ENCODE results near the gene PDE1C.

DNA sequence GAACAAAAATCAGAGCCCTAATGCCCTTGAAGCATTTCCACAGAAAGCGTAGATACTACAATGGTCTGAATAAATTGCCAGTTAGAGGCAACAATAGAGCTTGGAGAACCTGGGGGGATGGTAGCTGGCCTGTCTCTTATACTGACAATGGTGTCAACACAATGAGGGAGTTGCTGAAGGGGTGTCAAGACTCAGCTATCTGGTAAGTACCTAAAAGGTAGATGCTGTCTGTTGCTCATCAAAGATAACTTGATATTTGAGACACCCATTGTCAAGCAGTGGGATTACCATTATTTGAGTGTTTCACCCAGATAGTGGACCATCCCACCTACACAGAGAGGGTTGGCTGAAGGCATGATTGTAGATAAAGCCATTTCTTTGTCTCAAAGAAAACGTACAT lies 72.8 kb downstream of the PDE1C start:
- no peak for TF ChIP-seq NFIC (IDR thresholded peaks at IDR 0.05; ENCODE audit: borderline replicate concordance)
- no peak for TF ChIP-seq POLR2AphosphoS5 (IDR thresholded peaks at IDR 0.05; ENCODE audit: low read depth, low read length)
- no peak for TF ChIP-seq CTCF (IDR thresholded peaks at IDR 0.05)

Measured in SK-N-SH (cell line).